ENCODE measurements around the gene PRSS21. TPM values are rescaled to one million over a fixed set of nuclear protein-coding genes. Genes with fewer than 3 reads are reported as not detected.
A peak's percentile ranks its signal among the peaks of the same experiment; 100 is the strongest.

Gene PRSS21
- polyA plus RNA-seq, 6 donors from 2014 or later, result 0.51 to 4.4 (median 1.9) TPM; not detected in 1

DNA sequence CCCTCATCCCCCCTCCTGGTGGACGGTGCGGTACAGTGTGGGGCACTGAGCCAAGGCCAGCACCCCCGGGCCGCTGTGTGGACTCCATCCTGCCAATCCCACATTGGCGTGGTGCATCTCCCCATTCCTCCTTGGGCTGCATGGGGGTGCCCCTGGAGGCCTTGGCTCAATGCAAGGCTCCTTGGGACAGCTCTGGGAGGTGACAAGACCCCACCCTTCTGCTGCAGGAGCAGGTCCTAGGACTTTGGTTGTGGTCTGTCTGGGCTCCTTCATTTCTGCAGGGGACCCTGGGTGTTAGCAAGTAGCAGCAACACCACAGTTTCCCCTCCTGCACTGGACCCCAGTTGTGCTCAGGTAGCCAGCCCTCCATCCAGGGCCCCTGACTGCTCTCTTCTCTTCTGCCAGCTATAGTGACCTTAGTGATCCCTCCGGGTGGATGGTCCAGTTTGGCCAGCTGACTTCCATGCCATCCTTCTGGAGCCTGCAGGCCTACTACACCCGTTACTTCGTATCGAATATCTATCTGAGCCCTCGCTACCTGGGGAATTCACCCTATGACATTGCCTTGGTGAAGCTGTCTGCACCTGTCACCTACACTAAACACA is 1.3 kb downstream of the PRSS21 start:
- no peak for ATAC-seq (ENCODE audit: low read depth in 2 of 2)
- H3K4me3 Mint-ChIP-seq, result peak overlapping the region in 4 of 8 donors; percentile 5 to 54 (median 32)
- H3K27ac Mint-ChIP-seq, result no peak overlapping the region
- H3K27me3 Mint-ChIP-seq, result peaks cover 0 to 15% (median 4%) of the 10 kb centered on the region in 3 donors
- H3K36me3 Mint-ChIP-seq, result no peaks in the 10 kb centered on the region
- DNase-seq, result no peak
- H3K9me3 Mint-ChIP-seq, result no peaks in the 10 kb centered on the region
- H3K4me1 Mint-ChIP-seq, result peaks cover 0 to 3% (median 2%) of the 10 kb centered on the region in 3 donors

DNA sequence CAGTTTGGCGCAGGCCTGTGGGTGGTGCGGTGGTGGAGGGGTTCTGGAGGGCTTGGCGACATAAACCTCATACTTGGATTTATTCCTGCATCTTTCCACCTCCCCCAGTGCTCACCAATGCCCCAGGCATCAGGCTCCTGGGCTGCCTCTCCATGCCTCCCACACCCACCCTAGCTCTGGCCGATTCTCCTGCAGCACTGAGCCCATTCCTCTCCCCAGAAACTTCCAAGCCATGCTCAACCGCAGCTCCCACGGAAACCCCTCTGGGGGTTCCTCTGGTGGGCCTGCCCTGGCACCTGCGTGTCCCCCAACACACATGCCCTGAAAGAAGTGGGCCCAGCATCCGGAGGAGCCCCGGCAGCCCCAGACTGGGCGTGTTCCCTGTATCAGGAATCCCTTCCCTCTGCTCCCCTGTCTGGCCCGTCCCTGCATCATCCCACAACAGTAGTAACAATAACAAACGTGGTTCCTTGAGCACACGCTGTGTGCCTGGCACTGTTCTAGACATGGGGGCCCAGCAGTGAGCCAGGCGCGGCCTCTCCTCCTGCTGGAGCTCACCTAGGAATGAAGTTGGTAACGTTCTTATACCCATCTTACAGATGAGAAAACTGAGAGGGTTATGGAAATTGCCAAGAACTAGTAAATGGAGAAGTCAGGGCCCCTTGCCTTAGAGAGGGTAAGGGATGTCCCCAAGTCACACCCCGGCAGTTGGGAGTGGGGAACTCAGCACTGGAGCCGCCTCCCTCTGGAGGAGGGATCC is 2.3 kb downstream of the PRSS21 start:
- Mint-ChIP-seq H3K4me3 (no peak overlapping the region), H3K27ac (no peak overlapping the region), H3K36me3 (no peaks in the 10 kb centered on the region), H3K4me1 (peaks cover 0 to 3% (median 2%) of the 10 kb centered on the region in 3 donors), H3K9me3 (no peaks in the 10 kb centered on the region), H3K27me3 (peaks cover 0 to 13% (median 0%) of the 10 kb centered on the region in 3 donors)
- DNase-seq, result no peak
- no peak for ATAC-seq (ENCODE audit: low read depth in 2 of 2)

DNA sequence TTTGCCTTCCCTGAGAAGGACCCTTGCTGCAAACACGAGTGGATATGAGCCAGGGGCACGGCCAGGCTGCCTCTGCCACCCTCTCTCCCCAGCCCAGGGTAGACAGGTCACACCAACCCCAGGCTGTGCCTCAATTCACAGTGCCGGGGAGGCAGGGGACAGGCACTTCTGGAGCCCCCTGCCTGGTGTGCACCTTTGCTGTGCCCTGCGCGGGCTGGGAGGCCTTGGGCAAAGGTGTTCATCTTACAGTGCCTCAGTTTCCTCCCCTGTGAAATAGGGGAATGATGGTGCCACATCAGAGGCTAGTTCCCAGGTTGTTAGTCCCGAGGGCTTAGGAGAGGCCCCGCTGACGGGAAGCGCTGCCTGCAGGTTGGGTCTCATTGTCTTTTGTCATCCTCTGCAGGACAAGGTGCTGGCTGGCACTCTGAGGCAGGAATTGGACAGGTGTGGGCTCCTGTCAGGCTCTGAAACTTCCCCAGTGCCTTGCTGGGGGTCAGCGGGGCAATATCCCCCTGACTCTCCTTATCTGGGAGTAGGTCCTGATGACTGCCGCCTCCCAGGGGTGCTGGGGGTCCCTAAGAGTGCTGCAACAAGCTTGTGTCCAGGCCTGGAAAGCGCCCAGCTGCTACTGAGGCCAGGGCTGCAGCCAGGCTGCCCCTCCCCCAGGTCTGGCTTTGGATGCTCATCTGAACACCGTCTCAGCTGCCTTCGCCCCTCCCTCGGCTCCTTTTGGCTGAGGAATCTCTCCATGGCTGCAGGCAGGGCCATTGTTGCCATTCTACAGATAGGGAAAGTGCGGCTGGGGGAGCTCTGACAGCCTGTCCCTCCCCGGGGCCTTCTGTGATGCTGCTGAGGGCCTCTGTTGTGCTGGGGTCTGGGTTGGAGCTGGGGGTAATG is 3.1 kb downstream of the PRSS21 start:
- peaks cover 0 to 7% (median 0%) of the 10 kb centered on the region in 3 donors for H3K27me3 Mint-ChIP-seq
- peaks cover 0 to 3% (median 2%) of the 10 kb centered on the region in 3 donors for H3K4me1 Mint-ChIP-seq
- DNase-seq (no peak), ATAC-seq (ENCODE audit: low read depth in 2 of 2) (no peak)
- no peaks in the 10 kb centered on the region for H3K9me3 Mint-ChIP-seq
- no peak overlapping the region for H3K4me3 Mint-ChIP-seq
- H3K36me3 Mint-ChIP-seq, result no peaks in the 10 kb centered on the region
- H3K27ac Mint-ChIP-seq, result no peak overlapping the region

DNA sequence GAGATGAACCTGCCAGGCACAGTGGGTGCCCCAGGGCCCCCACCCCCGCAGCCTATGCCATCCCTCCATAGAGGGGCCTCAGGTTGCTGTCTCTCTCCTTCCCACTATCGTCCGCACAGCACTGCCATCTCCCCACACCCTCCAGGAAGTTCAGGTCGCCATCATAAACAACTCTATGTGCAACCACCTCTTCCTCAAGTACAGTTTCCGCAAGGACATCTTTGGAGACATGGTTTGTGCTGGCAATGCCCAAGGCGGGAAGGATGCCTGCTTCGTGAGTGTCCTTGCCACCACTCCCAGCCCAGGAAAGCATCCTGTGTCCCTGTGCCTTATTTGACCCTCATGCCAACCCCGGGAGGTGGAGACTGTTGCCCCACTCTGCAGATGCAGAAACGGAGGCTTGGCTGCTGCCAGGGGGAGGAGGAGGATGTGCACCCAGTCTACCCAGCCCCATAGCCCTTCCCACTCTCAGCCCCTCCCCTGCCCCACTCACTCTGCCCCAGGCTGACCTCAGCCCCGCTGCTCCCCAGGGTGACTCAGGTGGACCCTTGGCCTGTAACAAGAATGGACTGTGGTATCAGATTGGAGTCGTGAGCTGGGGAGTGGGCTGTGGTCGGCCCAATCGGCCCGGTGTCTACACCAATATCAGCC is 3.9 kb downstream of the PRSS21 start:
- H3K27ac Mint-ChIP-seq, result no peak overlapping the region
- ATAC-seq (ENCODE audit: low read depth in 2 of 2) (no peak), DNase-seq (no peak)
- H3K9me3 Mint-ChIP-seq, result no peaks in the 10 kb centered on the region
- H3K27me3 Mint-ChIP-seq, result peaks cover 0 to 7% (median 3%) of the 10 kb centered on the region in 3 donors
- peak overlapping the region in 1 of 8 donors; percentile 41 for H3K4me3 Mint-ChIP-seq
- H3K36me3 Mint-ChIP-seq, result no peaks in the 10 kb centered on the region
- H3K4me1 Mint-ChIP-seq, result peaks cover 0 to 3% (median 2%) of the 10 kb centered on the region in 3 donors

DNA sequence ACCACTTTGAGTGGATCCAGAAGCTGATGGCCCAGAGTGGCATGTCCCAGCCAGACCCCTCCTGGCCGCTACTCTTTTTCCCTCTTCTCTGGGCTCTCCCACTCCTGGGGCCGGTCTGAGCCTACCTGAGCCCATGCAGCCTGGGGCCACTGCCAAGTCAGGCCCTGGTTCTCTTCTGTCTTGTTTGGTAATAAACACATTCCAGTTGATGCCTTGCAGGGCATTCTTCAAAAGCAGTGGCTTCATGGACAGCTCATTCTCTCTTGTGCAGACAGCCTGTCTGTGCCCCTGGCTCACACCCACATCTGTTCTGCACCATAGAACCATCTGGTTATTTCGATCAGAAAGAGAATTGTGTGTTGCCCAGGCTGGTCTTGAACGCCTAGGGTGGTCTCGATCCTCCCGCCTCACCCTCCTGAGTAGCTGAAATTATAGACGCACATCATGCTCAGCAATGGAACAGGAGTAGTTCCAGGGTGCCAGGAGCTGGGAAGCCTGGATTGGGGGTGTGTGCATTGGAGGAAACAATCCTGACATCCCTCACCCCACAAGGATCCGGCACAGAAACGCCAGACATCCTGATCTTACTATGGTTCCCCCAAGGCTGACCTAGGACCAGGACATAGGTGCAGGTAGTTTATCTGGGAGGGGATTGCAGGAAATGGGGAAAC is 4.6 kb downstream of the PRSS21 start:
- Mint-ChIP-seq H3K4me1 (peaks cover 0 to 3% (median 2%) of the 10 kb centered on the region in 3 donors), H3K9me3 (no peaks in the 10 kb centered on the region), H3K36me3 (no peaks in the 10 kb centered on the region), H3K27ac (no peak overlapping the region), H3K4me3 (no peak overlapping the region), H3K27me3 (peaks cover 0 to 7% (median 6%) of the 10 kb centered on the region in 3 donors)
- no peak for DNase-seq
- ATAC-seq (ENCODE audit: low read depth in 2 of 2), result no peak

DNA sequence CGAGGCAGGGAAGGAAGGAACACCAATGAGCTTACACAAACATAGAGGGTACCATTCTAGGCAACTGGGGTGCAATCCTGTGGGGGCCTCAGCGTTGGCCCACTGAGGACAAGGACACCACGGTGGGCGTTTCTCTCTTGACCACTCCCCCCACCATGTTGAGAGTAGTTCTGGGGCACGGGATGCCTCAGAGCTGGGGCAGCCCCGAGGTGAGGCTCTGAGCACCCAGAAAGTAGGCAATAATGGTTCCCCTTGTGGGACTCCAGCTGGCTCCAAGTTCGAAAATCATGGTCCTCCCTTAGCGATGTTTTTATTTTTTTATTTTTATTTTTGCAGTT is 5.1 kb downstream of the PRSS21 start:
- ATAC-seq (ENCODE audit: low read depth in 2 of 2), result no peak
- H3K9me3 Mint-ChIP-seq, result no peaks in the 10 kb centered on the region
- no peak overlapping the region for H3K4me3 Mint-ChIP-seq
- peaks cover 0 to 3% (median 2%) of the 10 kb centered on the region in 3 donors for H3K4me1 Mint-ChIP-seq
- H3K27ac Mint-ChIP-seq, result no peak overlapping the region
- H3K36me3 Mint-ChIP-seq, result no peaks in the 10 kb centered on the region
- DNase-seq, result no peak
- H3K27me3 Mint-ChIP-seq, result peaks cover 0 to 7% (median 6%) of the 10 kb centered on the region in 3 donors

DNA sequence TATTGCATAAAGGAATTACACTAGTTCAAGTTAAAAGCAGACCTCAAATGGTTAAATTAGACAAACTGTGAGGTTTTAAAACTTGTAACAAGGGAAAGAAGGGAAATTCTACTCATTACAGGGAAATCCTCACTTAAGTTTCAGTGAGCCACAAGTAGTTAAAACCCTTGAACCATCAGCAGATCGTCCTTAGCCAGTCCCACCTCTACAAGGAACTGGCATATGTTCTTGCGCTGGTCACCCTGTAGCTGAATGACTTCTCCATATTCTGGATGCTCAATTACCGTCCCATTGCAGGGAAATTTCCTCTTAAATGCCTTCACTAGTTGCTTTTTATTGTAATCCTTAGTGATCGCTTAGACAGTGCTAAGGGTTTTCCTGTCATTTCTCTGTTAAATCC is 5.5 kb downstream of the PRSS21 start:
- H3K27me3 Mint-ChIP-seq, result peaks cover 0 to 7% (median 6%) of the 10 kb centered on the region in 3 donors
- peaks cover 0 to 3% (median 2%) of the 10 kb centered on the region in 3 donors for H3K4me1 Mint-ChIP-seq
- no peaks in the 10 kb centered on the region for H3K9me3 Mint-ChIP-seq
- ATAC-seq (ENCODE audit: low read depth in 2 of 2) (no peak), DNase-seq (no peak)
- no peak overlapping the region for H3K4me3 Mint-ChIP-seq
- no peaks in the 10 kb centered on the region for H3K36me3 Mint-ChIP-seq
- no peak overlapping the region for H3K27ac Mint-ChIP-seq

DNA sequence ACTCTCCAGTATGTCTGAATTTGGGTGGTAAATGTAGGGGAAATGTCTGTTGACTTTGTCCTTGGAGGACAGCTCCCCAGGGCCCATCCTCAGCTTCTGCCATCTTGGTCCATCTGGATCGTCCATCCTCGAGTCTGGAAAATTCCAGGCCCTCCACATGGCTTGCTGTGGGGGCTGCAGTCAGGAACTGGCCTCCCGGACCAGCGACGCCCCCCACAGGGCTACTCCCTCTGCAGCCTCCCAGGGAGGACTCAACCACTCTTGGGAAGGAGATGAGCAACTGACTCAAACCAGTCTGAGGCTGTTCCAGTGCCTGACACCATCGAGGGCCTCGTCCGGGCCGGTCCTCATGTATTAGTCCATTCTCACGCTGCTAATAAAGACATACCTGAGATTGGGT is 7.6 kb downstream of the PRSS21 start:
- Mint-ChIP-seq H3K27ac (no peak overlapping the region), H3K9me3 (no peaks in the 10 kb centered on the region), H3K27me3 (peaks cover 5 to 20% (median 10%) of the 10 kb centered on the region in 3 donors), H3K4me3 (no peak overlapping the region), H3K4me1 (no peaks in the 10 kb centered on the region), H3K36me3 (no peaks in the 10 kb centered on the region)
- ATAC-seq (ENCODE audit: low read depth in 2 of 2) (no peak), DNase-seq (no peak)

DNA sequence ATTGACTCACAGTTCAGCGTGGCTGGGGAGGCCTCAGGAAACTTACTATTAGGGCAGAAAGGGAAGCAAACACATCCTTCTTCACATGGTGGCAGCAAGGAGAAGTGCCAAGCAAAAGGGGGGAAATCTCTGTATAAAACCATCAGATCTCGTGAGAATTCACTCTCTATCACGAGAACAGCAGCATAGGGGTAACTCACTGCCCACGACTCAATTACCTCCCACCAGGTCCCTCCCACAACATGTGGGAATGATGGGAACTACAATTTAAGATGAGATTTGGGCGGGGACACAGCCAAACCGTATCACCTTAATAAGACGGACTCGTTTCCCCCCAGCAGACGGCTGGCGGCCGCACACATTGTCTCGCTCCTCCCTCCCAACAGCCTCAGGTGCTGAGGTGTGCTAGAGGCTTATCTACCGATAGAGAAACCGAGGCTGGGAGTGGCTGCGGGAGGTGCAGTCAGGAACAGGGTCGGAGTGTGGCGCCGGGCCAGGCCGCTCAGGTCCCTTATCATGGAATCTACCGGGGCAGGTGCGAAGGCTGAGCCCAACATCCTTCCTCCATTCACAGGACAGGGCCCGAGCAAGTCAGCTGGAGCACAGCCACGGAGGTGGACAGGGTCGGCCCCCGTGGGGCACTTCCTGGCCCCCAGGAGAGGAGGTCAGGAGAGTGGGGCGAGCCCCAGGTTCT is 8.2 kb downstream of the PRSS21 start:
- H3K4me3 Mint-ChIP-seq, result no peak overlapping the region
- DNase-seq, result no peak

DNA sequence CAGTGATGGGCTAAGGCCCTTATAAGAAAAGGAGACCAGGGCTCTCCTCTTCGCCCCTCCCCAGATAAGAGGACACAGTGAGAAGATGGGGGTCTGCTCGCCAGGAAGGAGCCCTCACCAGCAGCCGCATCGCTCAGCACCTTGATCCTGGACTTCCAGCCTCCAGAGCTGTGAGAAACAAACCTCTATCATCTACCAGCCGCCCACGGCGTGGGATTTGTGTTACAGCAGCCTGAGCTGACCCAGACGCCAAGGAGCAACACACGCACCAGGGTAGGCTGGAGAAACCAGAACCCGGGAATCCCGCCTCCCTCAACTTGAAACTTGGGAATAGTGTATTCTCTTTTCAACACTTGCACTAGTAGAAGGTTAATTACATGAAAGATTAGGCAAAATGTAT is 8.9 kb downstream of the PRSS21 start:
- Mint-ChIP-seq H3K4me3 (no peak overlapping the region), H3K27me3 (peaks cover 10 to 32% (median 10%) of the 10 kb centered on the region in 3 donors), H3K36me3 (no peaks in the 10 kb centered on the region), H3K4me1 (no peaks in the 10 kb centered on the region), H3K27ac (no peak overlapping the region), H3K9me3 (no peaks in the 10 kb centered on the region)
- DNase-seq (no peak), ATAC-seq (ENCODE audit: low read depth in 2 of 2) (no peak)

More for the DNA sequence above, 8.2 kb downstream of the PRSS21 start:
- no peak overlapping the region for H3K27ac Mint-ChIP-seq
- no peaks in the 10 kb centered on the region for H3K36me3 Mint-ChIP-seq
- H3K9me3 Mint-ChIP-seq, result no peaks in the 10 kb centered on the region
- ATAC-seq (ENCODE audit: low read depth in 2 of 2), result no peak
- H3K27me3 Mint-ChIP-seq, result peaks cover 5 to 25% (median 10%) of the 10 kb centered on the region in 3 donors
- no peaks in the 10 kb centered on the region for H3K4me1 Mint-ChIP-seq

DNA sequence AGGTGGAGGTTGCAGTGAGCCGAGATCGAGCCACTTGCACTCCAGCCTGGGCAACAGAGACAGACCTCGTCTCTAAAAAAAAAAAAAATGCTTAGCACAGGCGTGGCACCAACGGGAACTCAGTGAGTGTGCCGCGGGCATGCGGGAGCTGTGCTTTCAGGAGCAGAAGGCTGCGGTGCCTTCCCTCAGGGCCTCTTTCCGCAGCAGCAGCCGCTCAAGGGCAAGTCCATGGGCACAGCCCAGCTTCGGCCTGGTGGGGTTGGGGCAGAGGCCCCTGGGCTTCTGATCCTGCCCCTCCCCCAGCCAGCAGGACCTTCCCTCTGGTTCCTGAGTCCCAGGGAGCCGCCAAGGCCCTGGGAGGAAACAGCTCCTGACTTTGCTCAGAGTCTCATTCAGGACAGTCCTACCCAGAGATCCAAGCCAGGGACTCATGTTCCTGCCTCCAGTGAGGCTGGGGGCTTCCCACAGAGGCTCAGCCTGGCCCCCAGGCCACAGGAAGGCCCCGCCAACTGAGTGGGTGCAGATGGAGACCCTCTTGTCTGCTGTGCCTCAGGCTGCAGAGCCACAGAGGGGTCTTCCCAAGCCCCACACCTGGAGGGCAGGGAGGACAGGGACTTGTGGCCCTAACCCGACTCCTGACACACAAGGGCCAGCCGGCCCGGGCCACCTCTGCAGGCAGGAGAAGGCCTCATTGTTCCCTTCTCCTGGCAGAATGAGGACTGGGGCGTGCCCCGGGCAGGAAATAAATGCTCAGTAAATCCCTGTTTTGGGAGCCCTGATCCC is 9.7 kb downstream of the PRSS21 start:
- H3K27me3 Mint-ChIP-seq, result peaks cover 10 to 34% (median 15%) of the 10 kb centered on the region in 3 donors
- ATAC-seq (ENCODE audit: low read depth in 2 of 2) (no peak), DNase-seq (no peak)
- no peaks in the 10 kb centered on the region for H3K36me3 Mint-ChIP-seq
- no peak overlapping the region for H3K27ac Mint-ChIP-seq
- no peak overlapping the region for H3K4me3 Mint-ChIP-seq
- H3K4me1 Mint-ChIP-seq, result no peaks in the 10 kb centered on the region
- no peaks in the 10 kb centered on the region for H3K9me3 Mint-ChIP-seq

DNA sequence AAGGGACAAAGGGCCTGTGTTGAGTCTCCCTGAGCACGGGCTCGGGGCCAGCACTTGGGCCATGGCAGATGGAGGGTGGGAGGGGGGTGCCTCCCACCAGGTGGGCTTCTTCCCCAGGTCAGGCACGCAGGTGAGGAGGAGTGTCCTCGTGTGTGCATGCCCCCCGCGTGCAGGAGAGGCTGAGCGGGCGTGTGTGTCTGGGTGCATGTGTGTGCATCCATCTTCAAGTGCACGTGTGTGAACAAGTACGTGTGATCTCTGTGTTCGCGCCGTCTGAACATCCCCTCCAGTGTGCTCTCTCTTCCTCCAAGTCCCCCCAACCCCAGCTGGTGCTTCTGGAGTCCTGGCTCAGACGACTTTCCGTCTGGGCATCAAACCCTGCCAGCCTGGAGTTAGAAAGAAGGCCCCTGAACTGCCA is 10.3 kb downstream of the PRSS21 start:
- no peaks in the 10 kb centered on the region for H3K9me3 Mint-ChIP-seq
- H3K4me3 Mint-ChIP-seq, result no peak overlapping the region
- H3K27me3 Mint-ChIP-seq, result peaks cover 10 to 35% (median 17%) of the 10 kb centered on the region in 3 donors
- H3K36me3 Mint-ChIP-seq, result no peaks in the 10 kb centered on the region
- no peaks in the 10 kb centered on the region for H3K4me1 Mint-ChIP-seq
- H3K27ac Mint-ChIP-seq, result no peak overlapping the region
- no peak for ATAC-seq (ENCODE audit: low read depth in 2 of 2)
- DNase-seq, result no peak
